Osteocyte (in vitro differentiated cells): Measurements from ENCODE around the gene ADM2. TPM values are rescaled to one million over a fixed set of nuclear protein-coding genes. Genes with fewer than 3 reads are reported as not detected.

Experiments
- DNase-seq: peaks from one replicate; pipeline ENCODE4 v3.0.0; 2021; ENCODE audit warnings: mixed read lengths; ENCODE audit not compliant: unreplicated experiment; ENCODE audit errors: extremely low spot score
- H3K27ac Mint-ChIP-seq: one replicate; pipeline ENCODE4 v1.8.0; 2021; ENCODE audit warnings: mild to moderate bottlenecking, mixed read lengths; ENCODE audit not compliant: unreplicated experiment
- H3K27me3 Mint-ChIP-seq: one replicate; pipeline ENCODE4 v1.8.0; 2021; ENCODE audit warnings: mixed read lengths; ENCODE audit not compliant: unreplicated experiment
- H3K36me3 Mint-ChIP-seq: one replicate; pipeline ENCODE4 v1.8.0; 2021; ENCODE audit warnings: mixed read lengths; ENCODE audit not compliant: unreplicated experiment
- H3K4me1 Mint-ChIP-seq: one replicate; pipeline ENCODE4 v1.8.0; 2021; ENCODE audit warnings: mixed read lengths; ENCODE audit not compliant: unreplicated experiment
- H3K4me3 Mint-ChIP-seq: one replicate; pipeline ENCODE4 v1.8.0; 2021; ENCODE audit warnings: mild to moderate bottlenecking, moderate library complexity, mixed read lengths; ENCODE audit not compliant: unreplicated experiment
- H3K9me3 Mint-ChIP-seq: one replicate; pipeline ENCODE4 v1.8.0; 2021; ENCODE audit warnings: mixed read lengths; ENCODE audit not compliant: unreplicated experiment
- CTCF ChIP-seq: fragments of 200-600 bp; sonication (generic); IDR thresholded peaks from 2 replicates; pipeline ENCODE4 v1.5.0; 2021; ENCODE audit warnings: antibody characterized with exemption, mild to moderate bottlenecking, moderate library complexity
- total RNA-seq: library from RNA; stranded (reverse); gene quantifications from 2 replicates; pipeline ENCODE4 v1.2.1, GENCODE V29; 2021

ADM2 gene
- total RNA-seq, 1 donor from 2014 or later = 21.1 TPM

- no peak overlapping the region for H3K27ac Mint-ChIP-seq
- no peaks in the 10 kb centered on the region for H3K9me3 Mint-ChIP-seq
- no peak overlapping the region for H3K4me3 Mint-ChIP-seq
- no peaks in the 10 kb centered on the region for H3K4me1 Mint-ChIP-seq
- DNase-seq = no peak
- H3K36me3 Mint-ChIP-seq = peaks cover 31% of the 10 kb centered on the region
- no peaks in the 10 kb centered on the region for H3K27me3 Mint-ChIP-seq
- no peak for TF ChIP-seq CTCF
Measured at GRCh38 chr22:50460938-50461337, 20.4 kb upstream of the ADM2 start.

- Mint-ChIP-seq H3K4me3 (no peak overlapping the region), H3K9me3 (no peaks in the 10 kb centered on the region), H3K36me3 (peaks cover 36% of the 10 kb centered on the region), H3K4me1 (no peaks in the 10 kb centered on the region), H3K27me3 (no peaks in the 10 kb centered on the region), H3K27ac (no peak overlapping the region)
- DNase-seq = no peak
- TF ChIP-seq CTCF = no peak
Measured at GRCh38 chr22:50461536-50461935, 19.8 kb upstream of the ADM2 start.

GRCh38 chr22:50461979-50462540, 19.3 kb upstream of the ADM2 start:
- no peak overlapping the region for H3K4me3 Mint-ChIP-seq
- no peaks in the 10 kb centered on the region for H3K4me1 Mint-ChIP-seq
- no peak for TF ChIP-seq CTCF
- no peak overlapping the region for H3K27ac Mint-ChIP-seq
- H3K27me3 Mint-ChIP-seq = no peaks in the 10 kb centered on the region
- DNase-seq = no peak
- H3K9me3 Mint-ChIP-seq = no peaks in the 10 kb centered on the region
- peaks cover 36% of the 10 kb centered on the region for H3K36me3 Mint-ChIP-seq

GRCh38 chr22:50463188-50463900, 18.0 kb upstream of the ADM2 start:
- no peaks in the 10 kb centered on the region for H3K4me1 Mint-ChIP-seq
- no peaks in the 10 kb centered on the region for H3K27me3 Mint-ChIP-seq
- H3K9me3 Mint-ChIP-seq = no peaks in the 10 kb centered on the region
- H3K27ac Mint-ChIP-seq = no peak overlapping the region
- no peak overlapping the region for H3K4me3 Mint-ChIP-seq
- DNase-seq = no peak
- peaks cover 30% of the 10 kb centered on the region for H3K36me3 Mint-ChIP-seq
- TF ChIP-seq CTCF = no peak

GRCh38 chr22:50464451-50464850, 16.9 kb upstream of the ADM2 start:
- DNase-seq = no peak
- H3K27me3 Mint-ChIP-seq = no peaks in the 10 kb centered on the region
- TF ChIP-seq CTCF = no peak
- H3K27ac Mint-ChIP-seq = no peak overlapping the region
- H3K4me3 Mint-ChIP-seq = no peak overlapping the region
- H3K9me3 Mint-ChIP-seq = no peaks in the 10 kb centered on the region
- H3K36me3 Mint-ChIP-seq = peaks cover 28% of the 10 kb centered on the region
- H3K4me1 Mint-ChIP-seq = no peaks in the 10 kb centered on the region
